IMR-90 (cell line): Measurements from ENCODE around the gene TMEM271. TPM values are rescaled to one million over a fixed set of nuclear protein-coding genes. Genes with fewer than 3 reads are reported as not detected.

Experiments used
- ATAC-seq: fragments of 200-7000 bp; cut with Tn5 transposase; 2 replicates; pipeline ENCODE4 v1.9.1; 2020; ENCODE audit warnings: low read depth, mild to moderate bottlenecking, moderate library complexity
- BruUV-seq: library from RNA; stranded (reverse); fragments of 400-500 nt; replicated peaks from 2 replicates; lab custom pipeline; 2021; lab: Mats Ljungman, UMichigan
- CTCF ChIA-PET: fragments of 300-600 bp; formaldehyde crosslinking; extraction: SDS; loops from one replicate; lab custom pipeline; 2021; ENCODE audit warnings: antibody characterized with exemption; lab: Yijun Ruan, JAX
- POLR2A ChIA-PET: fragments of 300-600 bp; sonication (Branson Sonifier 250); formaldehyde crosslinking; loops from one replicate; lab custom pipeline; 2022; ENCODE audit warnings: antibody characterized with exemption; ENCODE audit not compliant: unreplicated experiment; lab: Charles Lee
- DNase-seq: peaks from one replicate; pipeline ENCODE4 v3.0.0; 2013
- H2AFZ ChIP-seq: replicated peaks from 2 replicates; pipeline ENCODE3; 2013; ENCODE audit warnings: low read length, mild to moderate bottlenecking; ENCODE audit not compliant: poor library complexity
- H2AK5ac ChIP-seq: 2 replicates; pipeline ENCODE4 v1.6.1; 2013; ENCODE audit warnings: low read depth, low read length, inconsistent platforms
- H2AK9ac ChIP-seq: replicated peaks from 2 replicates; pipeline ENCODE3; 2013; ENCODE audit warnings: mild to moderate bottlenecking, low read depth, low read length, moderate library complexity; ENCODE audit not compliant: poor library complexity
- H2BK120ac ChIP-seq: 2 replicates; pipeline ENCODE4 v1.6.1; 2013; ENCODE audit warnings: low read depth, low read length, inconsistent platforms
- H2BK15ac ChIP-seq: 3 replicates; pipeline ENCODE4 v1.6.1; 2013; ENCODE audit warnings: low read depth, low read length, inconsistent platforms
- H2BK20ac ChIP-seq: 2 replicates; pipeline ENCODE4 v1.6.1; 2013; ENCODE audit warnings: low read depth, mild to moderate bottlenecking, inconsistent platforms, low read length, moderate library complexity
- H2BK5ac ChIP-seq: 2 replicates; pipeline ENCODE4 v1.6.1; 2013; ENCODE audit warnings: mild to moderate bottlenecking, low read depth, low read length, inconsistent platforms; ENCODE audit not compliant: poor library complexity, severe bottlenecking
- H3K14ac ChIP-seq: replicated peaks from 2 replicates; pipeline ENCODE4 v1.6.1; 2013; ENCODE audit warnings: low read depth, low read length, inconsistent platforms
- H3K18ac ChIP-seq: 2 replicates; pipeline ENCODE4 v1.6.1; 2013; ENCODE audit warnings: low read depth, low read length, control low read depth
- H3K23ac ChIP-seq: 2 replicates; pipeline ENCODE4 v1.6.1; 2013; ENCODE audit warnings: low read depth, low read length, inconsistent platforms
- H3K27ac ChIP-seq: 2 replicates; pipeline ENCODE4 v1.5.1; 2013; ENCODE audit warnings: mild to moderate bottlenecking, control low read depth, low read length; ENCODE audit not compliant: insufficient read depth
- H3K27me3 ChIP-seq: 2 replicates; pipeline ENCODE4 v1.6.1; 2013; ENCODE audit warnings: low read length; ENCODE audit not compliant: control insufficient read depth, insufficient read depth
- H3K36me3 ChIP-seq: 2 replicates; pipeline ENCODE4 v1.6.1; 2013; ENCODE audit warnings: low read length, mixed read lengths; ENCODE audit not compliant: control insufficient read depth, insufficient read depth
- H3K4ac ChIP-seq: 2 replicates; pipeline ENCODE4 v1.6.1; 2013; ENCODE audit warnings: low read depth, low read length, inconsistent platforms
- H3K4me1 ChIP-seq: 2 replicates; pipeline ENCODE4 v1.6.1; 2013; ENCODE audit warnings: low read length, mixed read lengths; ENCODE audit not compliant: control insufficient read depth, insufficient read depth
- H3K4me2 ChIP-seq: 2 replicates; pipeline ENCODE4 v1.6.1; 2013; ENCODE audit warnings: low read depth, mild to moderate bottlenecking, control low read depth, low read length, moderate library complexity
- H3K4me3 ChIP-seq: 2 replicates; pipeline ENCODE4 v1.5.1; 2013; ENCODE audit warnings: low read depth, mild to moderate bottlenecking, control low read depth, low read length, moderate library complexity; ENCODE audit not compliant: insufficient read depth
- H3K56ac ChIP-seq: 2 replicates; pipeline ENCODE4 v1.6.1; 2013; ENCODE audit warnings: low read length, inconsistent platforms; ENCODE audit not compliant: insufficient read depth; ENCODE audit errors: extremely low read depth
- H3K79me1 ChIP-seq, 2 experiments: 2 replicates each; pipeline ENCODE4 v1.6.1; 2013; ENCODE audit warnings: low read length in 2 of 2, inconsistent platforms in 1 of 2, low read depth in 1 of 2
- H3K9ac ChIP-seq: 2 replicates; pipeline ENCODE4 v1.6.1; 2013; ENCODE audit warnings: low read depth, low read length, control low read depth
- H3K9me1 ChIP-seq: 2 replicates; pipeline ENCODE4 v1.6.1; 2013; ENCODE audit warnings: low read length, inconsistent platforms; ENCODE audit not compliant: insufficient read depth
- H3K9me3 ChIP-seq: 2 replicates; pipeline ENCODE4 v1.6.1; 2013; ENCODE audit warnings: low read length; ENCODE audit not compliant: control insufficient read depth, insufficient read depth
- H4K20me1 ChIP-seq: 2 replicates; pipeline ENCODE4 v1.6.1; 2013; ENCODE audit warnings: low read length, inconsistent platforms; ENCODE audit not compliant: insufficient read depth
- H4K5ac ChIP-seq: 2 replicates; pipeline ENCODE4 v1.6.1; 2013; ENCODE audit warnings: mild to moderate bottlenecking, low read depth, low read length, control low read depth
- H4K8ac ChIP-seq, 2 experiments: 2 replicates each; pipeline ENCODE4 v1.6.1; 2013; ENCODE audit warnings: low read depth in 2 of 2, low read length in 2 of 2, control low read depth in 1 of 2, inconsistent platforms in 1 of 2
- H4K91ac ChIP-seq: 2 replicates; pipeline ENCODE4 v1.6.1; 2013; ENCODE audit warnings: low read depth, low read length, inconsistent platforms; ENCODE audit not compliant: insufficient read depth
- BHLHE40 ChIP-seq: fragments of 150-350 bp; IDR thresholded peaks from 2 replicates; pipeline ENCODE4 v1.6.1; 2016; ENCODE audit warnings: mild to moderate bottlenecking, low read depth, low read length
- CHD1 ChIP-seq: IDR thresholded peaks from 2 replicates; pipeline ENCODE4 v1.6.1; 2012; ENCODE audit warnings: low read depth, low read length, improper control_type of control experiment
- MAFK ChIP-seq: IDR thresholded peaks from 2 replicates; pipeline ENCODE4 v1.6.1; 2012; ENCODE audit warnings: low read depth, low read length, improper control_type of control experiment
- MXI1 ChIP-seq: IDR thresholded peaks from 2 replicates; pipeline ENCODE4 v1.6.1; 2012; ENCODE audit warnings: low read depth, mild to moderate bottlenecking, low read length, moderate library complexity, borderline replicate concordance
- NFE2L2 ChIP-seq: fragments of 150-350 bp; IDR thresholded peaks from 2 replicates; pipeline ENCODE4 v1.6.1; 2016; ENCODE audit warnings: low read depth, mild to moderate bottlenecking, low read length
- RFX5 ChIP-seq: IDR thresholded peaks from 2 replicates; pipeline ENCODE4 v1.8.0; 2012; ENCODE audit warnings: low read depth, mild to moderate bottlenecking, low read length, moderate library complexity
- SMC3 ChIP-seq: fragments of 150-350 bp; IDR thresholded peaks from 2 replicates; pipeline ENCODE4 v1.6.1; 2016; ENCODE audit warnings: low read depth, mild to moderate bottlenecking, antibody characterized with exemption, low read length, moderate library complexity
- WGBS, 2 experiments: methylation state at CpG; one replicate each; pipeline versions ENCODE4 v1.1.5 to v1.1.7; 2013; ENCODE audit warnings: missing lambda C conversion rate in 2 of 2; ENCODE audit not compliant: insufficient read length in 1 of 2; ENCODE audit errors: extremely low coverage in 2 of 2; 5-methylcytosine and 5-hydroxymethylcytosine counted together
- dilution Hi-C: fragments of 300-500 bp; cut with HindIII; formaldehyde crosslinking; loops from one replicate; pipeline ENCODE4 v1.14.3; 2018; ENCODE audit warnings: low sequenced_read_pairs; ENCODE audit not compliant: unreplicated experiment
- in situ Hi-C: fragments of 300-500 bp; cut with MboI; formaldehyde crosslinking; loops from 3 replicates; pipeline ENCODE4 v1.14.3; 2019; ENCODE audit warnings: low sequenced_read_pairs, inconsistent platforms, mixed read lengths
- intact Hi-C: fragments of 100-400 bp; cut with micrococcal nuclease; formaldehyde crosslinking; loops from 2 replicates; pipeline ENCODE4 v1.10.0; 2022
- polyA plus RNA-seq, 3 experiments: library from polyadenylated mRNA; depleted of rRNA; stranded (reverse); fragments of >200 nt; gene quantifications; 2 replicates each; pipeline ENCODE4 v1.2.3, GENCODE V29; 2012; ENCODE audit warnings: low replicate concordance in 1 of 3
- total RNA-seq: library from RNA; depleted of rRNA; stranded (reverse); fragments of >200 nt; gene quantifications from 2 replicates; pipeline ENCODE4 v1.2.3, GENCODE V29; 2012
- TF ChIP-seq, protein P1 (sequence below): conservative IDR thresholded peaks from 2 replicates; pipeline ENCODE4 v1.5.1; 2012; ENCODE audit warnings: mild to moderate bottlenecking, low read depth, low read length, improper control_type of control experiment

The TMEM271 gene
- total and polyA plus RNA-seq, 2 of the 4 experiments (the other 2 are of a cell fraction), result not detected

DNA sequence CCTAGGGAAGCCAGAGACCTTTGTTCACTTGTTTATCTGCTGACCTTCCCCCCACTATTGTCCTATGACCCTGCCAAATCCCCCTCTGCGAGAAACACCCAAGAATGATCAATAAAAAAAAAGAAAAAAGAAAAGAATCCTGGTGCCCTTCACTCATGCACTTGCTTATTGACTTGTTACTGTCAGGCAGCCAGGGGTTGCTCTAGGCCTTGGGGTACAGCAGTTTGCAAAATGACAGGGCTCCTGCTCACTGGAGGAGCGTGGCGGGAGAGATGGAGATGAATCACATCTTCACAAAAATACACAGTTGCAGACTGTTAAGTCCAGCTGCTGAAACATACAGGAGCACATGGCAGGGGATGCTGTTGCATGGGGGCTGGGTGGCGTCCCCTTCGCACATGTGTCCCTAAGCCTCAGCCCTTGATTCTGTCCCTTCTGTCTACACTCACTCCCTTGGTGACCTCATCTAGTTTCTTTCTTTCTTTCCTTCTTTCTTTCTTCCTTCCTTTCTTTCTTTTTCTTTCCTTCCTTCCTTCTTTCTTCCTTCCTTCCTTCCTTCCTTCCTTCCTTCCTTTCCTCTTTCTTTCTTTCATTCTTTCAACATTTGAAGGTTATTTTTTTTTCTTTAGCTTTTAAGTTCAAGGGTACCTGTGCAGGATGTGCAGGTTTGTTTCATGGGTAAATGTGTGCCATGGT, 16.9 kb upstream of the TMEM271 start:
- ChIA-PET CTCF (no interaction called here), POLR2A (no interaction called here)
- H2AK9ac ChIP-seq, result no peak overlapping the region
- no peak overlapping the region for H4K5ac ChIP-seq
- in situ Hi-C loops, result no loop called here
- H3K4me3 ChIP-seq, result no peak overlapping the region
- no peaks in the 10 kb centered on the region for H3K79me1 ChIP-seq
- no peaks in the 10 kb centered on the region for H3K27me3 ChIP-seq
- ATAC-seq (no peak), DNase-seq (no peak)
- H3K9ac ChIP-seq, result no peak overlapping the region
- H2BK15ac ChIP-seq, result no peak overlapping the region
- WGBS, 2 experiments, result 61% methylated on average over 2 of the region's 5 CpGs; no CpG with 5 or more reads in 1 of the 2 experiments
- intact Hi-C loops, result no loop called here
- no peak overlapping the region for H3K23ac ChIP-seq
- H4K8ac ChIP-seq, result no peak overlapping the region
- BruUV-seq, result no TSS peak
- H2AK5ac ChIP-seq, result no peak overlapping the region
- H3K9me3 ChIP-seq, result peaks cover 2% of the 10 kb centered on the region; the same call in 1 of the 2 replicates
- no peak overlapping the region for H3K4ac ChIP-seq
- no peak overlapping the region for H3K27ac ChIP-seq
- H3K36me3 ChIP-seq, result no peaks in the 10 kb centered on the region
- H3K4me2 ChIP-seq, result no peak overlapping the region
- dilution Hi-C loops, result no loop called here
- TF ChIP-seq SMC3 (no peak), MAFK (no peak), RFX5 (no peak), CHD1 (no peak), MXI1 (no peak), NFE2L2 (no peak), BHLHE40 (no peak)
- TF ChIP-seq, protein P1, sequence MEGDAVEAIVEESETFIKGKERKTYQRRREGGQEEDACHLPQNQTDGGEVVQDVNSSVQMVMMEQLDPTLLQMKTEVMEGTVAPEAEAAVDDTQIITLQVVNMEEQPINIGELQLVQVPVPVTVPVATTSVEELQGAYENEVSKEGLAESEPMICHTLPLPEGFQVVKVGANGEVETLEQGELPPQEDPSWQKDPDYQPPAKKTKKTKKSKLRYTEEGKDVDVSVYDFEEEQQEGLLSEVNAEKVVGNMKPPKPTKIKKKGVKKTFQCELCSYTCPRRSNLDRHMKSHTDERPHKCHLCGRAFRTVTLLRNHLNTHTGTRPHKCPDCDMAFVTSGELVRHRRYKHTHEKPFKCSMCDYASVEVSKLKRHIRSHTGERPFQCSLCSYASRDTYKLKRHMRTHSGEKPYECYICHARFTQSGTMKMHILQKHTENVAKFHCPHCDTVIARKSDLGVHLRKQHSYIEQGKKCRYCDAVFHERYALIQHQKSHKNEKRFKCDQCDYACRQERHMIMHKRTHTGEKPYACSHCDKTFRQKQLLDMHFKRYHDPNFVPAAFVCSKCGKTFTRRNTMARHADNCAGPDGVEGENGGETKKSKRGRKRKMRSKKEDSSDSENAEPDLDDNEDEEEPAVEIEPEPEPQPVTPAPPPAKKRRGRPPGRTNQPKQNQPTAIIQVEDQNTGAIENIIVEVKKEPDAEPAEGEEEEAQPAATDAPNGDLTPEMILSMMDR, result no peak
- no peaks in the 10 kb centered on the region for H3K9me1 ChIP-seq
- H3K18ac ChIP-seq, result no peak overlapping the region
- no peak overlapping the region for H3K14ac ChIP-seq
- H2BK120ac ChIP-seq, result no peak overlapping the region
- no peak overlapping the region for H2AFZ ChIP-seq
- H2BK5ac ChIP-seq, result no peak overlapping the region
- H4K91ac ChIP-seq, result no peak overlapping the region
- H4K20me1 ChIP-seq, result no peaks in the 10 kb centered on the region
- no peak overlapping the region for H2BK20ac ChIP-seq
- H3K56ac ChIP-seq, result no peak overlapping the region
- H3K4me1 ChIP-seq, result no peaks in the 10 kb centered on the region
